ENCODE measurements around the gene ZNF716. TPM values are rescaled to one million over a fixed set of nuclear protein-coding genes. Genes with fewer than 3 reads are reported as not detected.

The ZNF716 gene
- total RNA-seq, 1 experiment from 2014 or later, result not detected

GRCh38 chr7:57415326-57415725 is 34.7 kb upstream of the ZNF716 start:
- Mint-ChIP-seq H3K27ac (ENCODE audit: low read depth, unreplicated experiment) (no peak overlapping the region), H3K9me3 (ENCODE audit: unreplicated experiment) (no peaks in the 10 kb centered on the region), H3K4me1 (ENCODE audit: insufficient read depth, unreplicated experiment) (no peaks in the 10 kb centered on the region), H3K27me3 (ENCODE audit: insufficient read depth, unreplicated experiment) (no peaks in the 10 kb centered on the region), H3K4me3 (ENCODE audit: unreplicated experiment) (no peak overlapping the region), H3K36me3 (ENCODE audit: insufficient read depth, unreplicated experiment) (no peaks in the 10 kb centered on the region)
- intact Hi-C loops (cut with micrococcal nuclease), result no loop called here
- no TSS peak for BruUV-seq (replicated peaks)
- TF ChIP-seq, protein P1, sequence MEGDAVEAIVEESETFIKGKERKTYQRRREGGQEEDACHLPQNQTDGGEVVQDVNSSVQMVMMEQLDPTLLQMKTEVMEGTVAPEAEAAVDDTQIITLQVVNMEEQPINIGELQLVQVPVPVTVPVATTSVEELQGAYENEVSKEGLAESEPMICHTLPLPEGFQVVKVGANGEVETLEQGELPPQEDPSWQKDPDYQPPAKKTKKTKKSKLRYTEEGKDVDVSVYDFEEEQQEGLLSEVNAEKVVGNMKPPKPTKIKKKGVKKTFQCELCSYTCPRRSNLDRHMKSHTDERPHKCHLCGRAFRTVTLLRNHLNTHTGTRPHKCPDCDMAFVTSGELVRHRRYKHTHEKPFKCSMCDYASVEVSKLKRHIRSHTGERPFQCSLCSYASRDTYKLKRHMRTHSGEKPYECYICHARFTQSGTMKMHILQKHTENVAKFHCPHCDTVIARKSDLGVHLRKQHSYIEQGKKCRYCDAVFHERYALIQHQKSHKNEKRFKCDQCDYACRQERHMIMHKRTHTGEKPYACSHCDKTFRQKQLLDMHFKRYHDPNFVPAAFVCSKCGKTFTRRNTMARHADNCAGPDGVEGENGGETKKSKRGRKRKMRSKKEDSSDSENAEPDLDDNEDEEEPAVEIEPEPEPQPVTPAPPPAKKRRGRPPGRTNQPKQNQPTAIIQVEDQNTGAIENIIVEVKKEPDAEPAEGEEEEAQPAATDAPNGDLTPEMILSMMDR (IDR thresholded peaks at IDR 0.05; ENCODE audit: unreplicated experiment), result no peak
- CTCF ChIA-PET, result no interaction called here
- no peak for DNase-seq (ENCODE audit: unreplicated experiment)
- POLR2A ChIA-PET, result no interaction called here

GRCh38 chr7:57415730-57416129 is 34.2 kb upstream of the ZNF716 start:
- no TSS peak for BruUV-seq (replicated peaks)
- Mint-ChIP-seq H3K36me3 (ENCODE audit: insufficient read depth, unreplicated experiment) (no peaks in the 10 kb centered on the region), H3K27me3 (ENCODE audit: insufficient read depth, unreplicated experiment) (no peaks in the 10 kb centered on the region), H3K4me1 (ENCODE audit: insufficient read depth, unreplicated experiment) (no peaks in the 10 kb centered on the region), H3K9me3 (ENCODE audit: unreplicated experiment) (no peaks in the 10 kb centered on the region), H3K4me3 (ENCODE audit: unreplicated experiment) (no peak overlapping the region), H3K27ac (ENCODE audit: low read depth, unreplicated experiment) (no peak overlapping the region)
- ChIA-PET CTCF (no interaction called here), POLR2A (no interaction called here)
- TF ChIP-seq, protein P1 (IDR thresholded peaks at IDR 0.05; ENCODE audit: unreplicated experiment), result no peak
- DNase-seq (ENCODE audit: unreplicated experiment), result no peak
- intact Hi-C loops (cut with micrococcal nuclease), result no loop called here

GRCh38 chr7:57416601-57417358 is 33.2 kb upstream of the ZNF716 start:
- DNase-seq (ENCODE audit: unreplicated experiment), result no peak
- POLR2A ChIA-PET, result no interaction called here
- Mint-ChIP-seq H3K27ac (ENCODE audit: low read depth, unreplicated experiment) (no peak overlapping the region), H3K9me3 (ENCODE audit: unreplicated experiment) (peaks cover 9% of the 10 kb centered on the region), H3K4me3 (ENCODE audit: unreplicated experiment) (no peak overlapping the region), H3K4me1 (ENCODE audit: insufficient read depth, unreplicated experiment) (no peaks in the 10 kb centered on the region), H3K36me3 (ENCODE audit: insufficient read depth, unreplicated experiment) (no peaks in the 10 kb centered on the region), H3K27me3 (ENCODE audit: insufficient read depth, unreplicated experiment) (no peaks in the 10 kb centered on the region)
- CTCF ChIA-PET, result no interaction called here
- no TSS peak for BruUV-seq (replicated peaks)
- intact Hi-C loops (cut with micrococcal nuclease), result no loop called here
- TF ChIP-seq, protein P1 (IDR thresholded peaks at IDR 0.05; ENCODE audit: unreplicated experiment), result no peak

DNA sequence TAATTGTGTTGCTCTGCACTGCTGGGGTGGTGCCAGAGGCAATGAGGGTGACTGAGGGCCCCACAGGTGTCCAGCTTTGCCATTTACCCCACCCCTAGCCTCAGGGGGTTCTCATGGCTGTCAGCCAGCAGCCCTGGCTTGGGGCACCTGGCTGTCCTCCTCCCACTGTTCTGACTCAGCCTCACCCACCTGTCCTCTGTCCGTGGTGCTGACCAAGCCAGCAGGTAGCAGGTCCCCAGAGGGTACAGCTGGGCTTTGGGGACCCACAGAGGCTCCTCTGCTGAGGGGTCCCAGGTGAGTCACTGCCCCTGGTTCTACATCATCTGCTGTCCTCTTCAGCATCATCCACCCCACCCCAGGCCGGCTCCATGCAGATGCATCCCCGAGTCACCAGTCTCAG is 32.2 kb upstream of the ZNF716 start:
- TF ChIP-seq, protein P1 (IDR thresholded peaks at IDR 0.05; ENCODE audit: unreplicated experiment), result no peak
- Mint-ChIP-seq H3K27me3 (ENCODE audit: insufficient read depth, unreplicated experiment) (no peaks in the 10 kb centered on the region), H3K9me3 (ENCODE audit: unreplicated experiment) (peaks cover 15% of the 10 kb centered on the region), H3K36me3 (ENCODE audit: insufficient read depth, unreplicated experiment) (no peaks in the 10 kb centered on the region), H3K4me3 (ENCODE audit: unreplicated experiment) (no peak overlapping the region), H3K4me1 (ENCODE audit: insufficient read depth, unreplicated experiment) (no peaks in the 10 kb centered on the region), H3K27ac (ENCODE audit: low read depth, unreplicated experiment) (no peak overlapping the region)
- no TSS peak for BruUV-seq (replicated peaks)
- ChIA-PET CTCF (no interaction called here), POLR2A (no interaction called here)
- no peak for DNase-seq (ENCODE audit: unreplicated experiment)
- intact Hi-C loops (cut with micrococcal nuclease), result no loop called here
